OCI-LY3 (cell line): ENCODE data around the gene FZD2.
"Not testable (repeated sequence)": the region's sequence is repeated elsewhere in the genome, so short reads cannot be mapped to it uniquely, and the experiment has no call there.

ENCODE experiments used
- EZH2phosphoT487 ChIP-seq: fragments of 200-600 bp; shearing (Covaris generic); IDR thresholded peaks from 2 replicates; pipeline ENCODE4 v1.6.1; 2018; ENCODE audit warnings: antibody characterized with exemption, mixed run types, low read depth
- TF ChIP-seq, protein P1 (sequence below): fragments of 200-600, 300-600 bp; sonication (generic); IDR thresholded peaks from 2 replicates; pipeline ENCODE4 v1.5.1; 2014; ENCODE audit warnings: antibody characterized with exemption, low read length, low read depth

GRCh38 chr17:44537922-44538321 lies 19.4 kb upstream of the FZD2 start:
- TF ChIP-seq EZH2phosphoT487: not testable (repeated sequence)
- TF ChIP-seq, protein P1, sequence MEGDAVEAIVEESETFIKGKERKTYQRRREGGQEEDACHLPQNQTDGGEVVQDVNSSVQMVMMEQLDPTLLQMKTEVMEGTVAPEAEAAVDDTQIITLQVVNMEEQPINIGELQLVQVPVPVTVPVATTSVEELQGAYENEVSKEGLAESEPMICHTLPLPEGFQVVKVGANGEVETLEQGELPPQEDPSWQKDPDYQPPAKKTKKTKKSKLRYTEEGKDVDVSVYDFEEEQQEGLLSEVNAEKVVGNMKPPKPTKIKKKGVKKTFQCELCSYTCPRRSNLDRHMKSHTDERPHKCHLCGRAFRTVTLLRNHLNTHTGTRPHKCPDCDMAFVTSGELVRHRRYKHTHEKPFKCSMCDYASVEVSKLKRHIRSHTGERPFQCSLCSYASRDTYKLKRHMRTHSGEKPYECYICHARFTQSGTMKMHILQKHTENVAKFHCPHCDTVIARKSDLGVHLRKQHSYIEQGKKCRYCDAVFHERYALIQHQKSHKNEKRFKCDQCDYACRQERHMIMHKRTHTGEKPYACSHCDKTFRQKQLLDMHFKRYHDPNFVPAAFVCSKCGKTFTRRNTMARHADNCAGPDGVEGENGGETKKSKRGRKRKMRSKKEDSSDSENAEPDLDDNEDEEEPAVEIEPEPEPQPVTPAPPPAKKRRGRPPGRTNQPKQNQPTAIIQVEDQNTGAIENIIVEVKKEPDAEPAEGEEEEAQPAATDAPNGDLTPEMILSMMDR: not testable (repeated sequence)
